HG02763 (cell line): ENCODE results near the gene TRMT6.

ENCODE experiments used
- ATAC-seq: cut with Tn5 transposase; IDR thresholded peaks from one replicate; pipeline ENCODE4 v1.9.1; 2021; ENCODE audit warnings: mild to moderate bottlenecking, moderate library complexity; ENCODE audit not compliant: unreplicated experiment

The TRMT6 gene

DNA sequence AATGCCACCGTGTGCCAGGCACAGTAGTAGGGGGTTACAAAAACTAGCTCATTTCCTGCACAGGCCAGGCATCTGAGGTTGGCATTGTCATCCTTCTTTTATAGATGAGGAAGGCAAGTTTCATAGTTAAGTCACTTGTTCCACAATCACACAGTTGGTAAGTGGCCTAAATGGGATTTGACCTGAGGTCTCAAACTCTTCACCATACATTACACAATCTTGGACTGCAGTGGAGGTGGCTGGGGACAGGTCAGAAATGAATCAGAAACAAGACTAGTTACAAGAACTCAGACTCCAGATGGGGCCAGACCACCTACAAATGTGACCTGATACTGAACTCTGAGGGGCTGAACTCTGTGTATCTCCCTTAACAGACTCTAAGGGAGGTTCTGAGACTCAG is 49.4 kb downstream of the TRMT6 start:
- no peak for ATAC-seq

DNA sequence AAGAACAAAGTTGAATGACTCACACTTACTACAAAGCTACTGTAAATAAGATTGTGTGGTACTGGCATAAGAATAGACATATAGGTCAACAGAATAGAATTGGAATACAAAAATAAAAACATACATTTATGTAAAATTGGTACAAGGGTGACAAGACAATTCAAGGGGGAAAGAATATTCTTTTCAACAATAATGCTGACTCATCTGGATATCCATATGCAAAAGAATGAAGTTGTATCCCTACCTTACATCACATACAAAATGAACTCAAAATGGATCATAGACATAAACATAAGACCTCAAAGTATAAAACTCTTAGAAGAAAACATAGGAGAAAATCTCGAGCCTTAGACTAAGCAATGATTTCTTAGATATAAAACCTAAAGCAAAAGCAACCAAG is 50.9 kb downstream of the TRMT6 start:
- no peak for ATAC-seq

DNA sequence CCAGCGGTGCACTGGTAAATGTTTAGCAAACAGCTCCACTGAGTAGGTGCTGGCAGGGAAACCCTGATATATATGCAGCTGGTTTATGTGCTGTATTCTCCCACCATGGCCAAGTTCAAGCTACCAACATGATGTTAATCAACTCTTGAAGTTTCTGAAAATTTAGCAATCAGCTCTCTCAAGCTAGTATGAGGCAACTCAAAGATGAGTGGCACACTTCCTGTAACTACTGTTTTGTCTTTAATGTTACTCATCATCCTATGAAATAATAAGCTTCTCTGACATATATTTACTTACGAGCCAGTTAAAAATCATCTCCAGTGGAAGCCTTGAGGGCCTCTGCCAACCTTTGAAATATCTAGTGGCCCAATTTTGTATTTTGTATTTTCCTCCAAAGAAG is 54.7 kb downstream of the TRMT6 start:
- no peak for ATAC-seq

DNA sequence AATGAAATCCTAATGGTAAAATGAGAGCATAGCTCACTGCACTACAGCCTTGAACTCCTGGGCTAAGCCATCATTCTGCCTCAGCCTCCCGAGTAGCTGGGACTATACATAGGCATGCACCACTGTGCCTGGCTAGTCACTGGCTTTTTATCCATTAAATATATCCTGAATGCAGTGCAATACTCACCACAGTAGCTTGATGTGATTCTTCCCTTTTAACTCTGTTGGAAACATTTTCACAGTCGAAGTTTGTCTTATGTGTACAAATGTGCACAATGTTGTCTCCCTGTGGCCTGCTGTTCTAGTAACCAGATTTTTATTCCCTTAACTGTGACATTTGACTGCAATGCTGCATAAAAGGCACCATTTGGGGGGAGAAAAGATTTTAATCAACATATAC is 56.7 kb downstream of the TRMT6 start:
- no peak for ATAC-seq

DNA sequence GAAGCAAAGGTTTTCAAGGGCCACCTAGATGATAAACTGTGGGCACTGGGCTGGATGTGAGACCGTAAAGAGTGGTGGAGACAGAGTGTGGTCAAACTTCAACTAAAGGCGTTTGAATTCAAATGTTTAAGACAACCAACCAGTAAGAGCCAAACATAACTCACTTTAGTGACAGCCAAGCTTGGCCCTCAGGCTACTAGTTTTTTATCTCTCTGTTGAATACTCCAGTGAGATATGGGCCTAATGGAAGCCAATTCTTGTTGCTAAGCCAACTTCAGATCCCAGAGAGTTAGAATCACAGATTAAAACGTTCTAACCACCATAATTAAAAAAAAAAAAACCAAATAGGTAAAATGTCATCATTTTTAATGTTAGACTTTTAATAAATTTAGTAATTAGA is 57.3 kb downstream of the TRMT6 start:
- no peak for ATAC-seq

DNA sequence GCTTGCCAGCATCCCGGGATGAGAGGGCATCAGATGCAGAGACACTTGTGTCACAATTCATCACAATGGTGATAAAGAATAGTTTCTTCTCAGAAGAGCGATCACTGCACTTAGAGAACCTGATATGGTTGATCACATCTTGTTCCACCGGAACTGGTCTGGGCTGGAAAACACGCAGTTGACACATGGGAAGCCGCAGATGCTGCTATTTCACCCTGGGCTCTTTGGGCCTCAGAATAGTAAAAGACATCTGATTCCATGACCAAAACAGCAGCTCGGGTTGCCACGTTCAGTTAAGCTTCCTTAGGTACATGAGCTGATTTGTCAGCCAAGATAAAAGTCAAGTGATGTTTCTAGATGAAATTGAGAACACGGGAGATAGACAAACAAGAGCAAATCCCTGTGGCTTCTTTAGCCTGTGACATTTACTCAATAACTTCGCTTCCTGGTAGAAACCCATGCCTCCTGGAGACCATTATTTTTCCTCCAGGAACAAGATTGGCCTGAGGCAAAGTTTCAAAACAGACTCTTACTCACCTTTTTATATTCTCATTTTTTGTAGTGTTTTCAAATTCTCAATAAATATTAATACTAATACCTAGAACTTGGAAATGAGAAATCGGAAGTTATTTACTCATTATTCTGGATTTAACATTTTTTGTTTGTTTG is 59.4 kb downstream of the TRMT6 start:
- no peak for ATAC-seq

DNA sequence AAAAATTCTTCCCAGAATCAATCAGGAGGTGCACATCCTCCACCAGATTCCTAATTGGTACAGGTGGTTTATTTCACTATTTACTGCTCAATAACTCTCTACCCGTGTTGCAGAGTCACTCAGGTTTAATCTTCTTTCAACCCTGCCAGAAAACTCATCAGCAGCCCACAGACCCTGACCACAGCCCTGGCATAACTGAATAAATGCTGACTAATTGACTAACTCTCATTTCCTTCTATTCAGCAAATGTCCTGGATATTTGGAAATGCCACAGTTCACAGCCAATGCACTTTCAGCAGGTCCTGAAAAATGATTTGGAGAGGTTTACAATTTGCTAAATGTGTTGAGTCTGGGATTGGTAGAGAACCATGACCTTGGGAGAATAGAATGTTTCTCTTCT is 62.3 kb downstream of the TRMT6 start:
- ATAC-seq: no peak

DNA sequence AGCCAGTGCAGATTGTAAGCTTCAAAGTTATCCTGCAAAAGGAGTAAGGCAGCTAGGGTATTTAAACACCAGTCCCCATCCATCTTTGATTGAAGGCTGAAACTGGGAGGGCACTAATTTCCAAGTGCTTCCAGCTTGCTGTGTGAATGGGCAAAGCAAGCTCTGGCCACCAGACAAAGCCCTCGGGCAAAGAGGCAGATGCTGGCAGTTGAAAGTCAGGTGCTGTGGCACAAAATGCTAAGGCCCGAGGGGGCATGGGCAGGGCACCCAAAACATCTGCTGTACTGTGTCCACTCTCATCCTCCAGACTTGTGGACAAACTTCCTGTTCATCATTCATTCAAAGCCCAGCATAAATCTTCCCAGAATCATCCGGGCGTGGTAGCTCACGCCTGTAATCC is 62.9 kb downstream of the TRMT6 start:
- no peak for ATAC-seq
